HG03103 (cell line): ENCODE measurements around the gene SLC25A5.
"Not testable (repeated sequence)": the region's sequence is repeated elsewhere in the genome, so short reads cannot be mapped to it uniquely, and the experiment has no call there.

Experiments used
- ATAC-seq: cut with Tn5 transposase; IDR thresholded peaks from one replicate; pipeline ENCODE4 v1.9.1; 2021; ENCODE audit warnings: low read depth; ENCODE audit not compliant: unreplicated experiment

SLC25A5 gene

DNA sequence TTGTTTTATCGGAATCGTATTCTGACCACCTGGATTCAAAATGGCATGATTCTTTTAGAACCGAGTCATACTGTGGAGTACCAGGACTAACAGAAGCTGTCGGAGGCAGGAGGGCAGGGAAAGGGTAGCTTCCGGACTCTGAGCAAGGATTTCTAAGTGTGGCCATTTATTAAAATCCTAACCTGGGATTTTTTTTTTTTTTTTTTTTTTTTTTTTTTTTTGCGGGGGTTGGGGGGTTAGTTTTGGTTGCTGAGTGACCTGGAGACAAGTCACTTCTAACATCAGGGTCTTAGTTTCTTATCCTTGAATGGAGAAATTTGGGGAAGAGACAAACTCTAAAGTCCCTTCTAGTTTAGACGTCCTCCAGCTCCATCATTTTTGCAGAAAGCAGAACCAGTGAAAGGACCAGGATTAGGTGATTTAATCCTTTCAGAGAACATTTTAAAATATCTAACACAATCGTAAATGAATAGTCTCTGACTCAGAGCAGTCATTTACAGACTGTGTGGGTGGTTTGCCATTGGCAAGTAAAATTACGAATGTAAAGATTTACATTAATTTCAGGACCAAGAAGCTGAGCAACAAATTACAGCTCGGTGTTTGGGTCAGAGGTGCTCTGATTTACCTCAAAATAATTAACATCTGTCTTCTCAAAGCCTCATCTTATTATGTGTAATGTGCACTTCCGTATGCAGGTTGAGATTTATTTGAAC is 7.3 kb downstream of the SLC25A5 start:
- ATAC-seq: no peak

DNA sequence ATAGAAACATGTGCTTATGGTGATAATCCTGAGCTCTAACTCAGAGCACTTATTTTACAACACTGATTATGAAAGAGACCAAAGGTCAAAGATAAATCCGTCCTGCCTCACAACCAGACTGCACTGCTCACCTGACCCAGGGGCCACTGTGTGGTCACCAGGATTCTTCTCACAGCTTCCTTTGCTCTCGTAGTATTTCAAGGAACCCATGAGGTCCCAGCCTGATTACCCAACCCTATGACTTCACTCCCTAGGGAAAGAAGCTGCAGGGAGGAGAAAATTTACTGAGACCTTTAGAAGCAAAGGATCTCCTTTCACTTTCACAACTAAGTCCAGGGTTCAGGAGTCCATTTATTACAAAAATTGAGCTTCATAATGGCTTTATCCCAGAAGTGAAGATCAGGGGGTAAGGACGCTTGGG is 9.6 kb downstream of the SLC25A5 start:
- no peak for ATAC-seq

GRCh38 chrX:119478504-119478903 is 10.3 kb downstream of the SLC25A5 start:
- no peak for ATAC-seq

GRCh38 chrX:119479845-119480244 is 11.6 kb downstream of the SLC25A5 start:
- ATAC-seq: no peak

- no peak for ATAC-seq
Observed at GRCh38 chrX:119481323-119481801, 13.1 kb downstream of the SLC25A5 start.

DNA sequence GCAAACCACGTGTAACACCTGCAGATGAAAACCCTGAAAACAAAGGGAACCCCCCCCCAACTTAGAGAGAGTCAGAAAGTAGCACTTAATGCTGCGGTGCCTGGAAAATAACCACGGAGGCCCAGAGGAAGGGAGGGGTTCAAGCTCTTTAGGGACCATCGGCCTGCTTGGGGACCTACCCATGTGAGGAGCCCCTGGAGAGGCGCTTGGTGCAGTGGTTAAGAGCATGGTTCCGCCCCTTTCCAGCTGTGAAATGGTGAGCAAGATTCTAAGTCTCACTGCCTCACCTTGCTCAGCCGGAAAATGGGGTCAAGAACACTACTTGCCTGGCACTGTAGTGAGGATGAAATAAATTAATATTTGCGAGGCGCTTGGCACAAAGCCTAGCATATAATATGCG is 13.8 kb downstream of the SLC25A5 start:
- no peak for ATAC-seq

DNA sequence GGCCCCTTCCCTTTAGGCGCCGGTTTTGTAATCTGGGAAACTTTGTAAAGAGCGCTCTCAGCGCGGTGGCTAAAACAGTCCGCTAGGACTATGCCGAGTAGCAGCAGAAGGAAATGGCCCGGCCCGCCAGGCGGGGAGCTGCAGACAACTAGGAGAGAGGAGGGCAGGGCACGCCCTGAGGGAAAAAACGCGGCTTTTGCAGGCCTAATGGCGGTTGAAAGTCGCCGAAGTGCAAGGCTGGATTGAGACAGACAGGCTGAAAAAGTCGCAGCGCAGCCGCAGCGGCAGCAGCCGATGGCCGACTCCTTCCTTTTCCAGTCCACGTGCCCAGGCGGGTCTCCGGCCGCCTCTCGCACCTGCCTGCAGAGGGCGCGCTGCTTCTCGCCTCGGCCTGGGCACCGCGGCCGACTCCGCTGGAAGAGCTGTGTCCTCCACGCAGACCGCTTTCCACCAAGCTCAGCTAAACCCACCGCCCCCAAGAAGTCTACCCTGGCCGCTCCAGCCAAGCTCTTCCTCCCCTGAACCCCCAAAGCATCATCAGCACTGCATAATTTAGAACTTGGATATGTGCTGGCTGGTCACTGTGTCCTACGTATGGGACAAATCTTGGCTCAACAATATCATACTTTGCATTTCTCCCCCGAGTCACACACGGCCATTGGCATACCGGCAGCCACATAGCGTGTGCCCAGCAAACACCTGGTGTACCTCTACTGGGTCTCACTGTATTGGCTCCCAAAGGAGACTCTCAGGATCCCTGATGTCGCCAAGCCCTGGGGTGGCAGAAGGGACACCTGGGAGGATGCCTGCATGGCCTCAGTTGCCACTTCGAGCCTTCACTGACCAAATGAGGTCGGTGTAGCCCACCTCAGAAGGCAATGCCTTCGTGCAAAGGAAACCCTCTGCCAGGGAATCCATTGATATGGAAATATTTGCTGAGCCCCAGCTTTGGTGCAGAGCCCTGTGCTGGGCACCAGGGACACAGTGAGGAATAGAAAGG is 14.5 kb downstream of the SLC25A5 start:
- no peak for ATAC-seq

GRCh38 chrX:119486745-119487144 is 18.5 kb downstream of the SLC25A5 start:
- no peak for ATAC-seq

GRCh38 chrX:119487766-119488165 is 19.5 kb downstream of the SLC25A5 start:
- not testable (repeated sequence) for ATAC-seq

DNA sequence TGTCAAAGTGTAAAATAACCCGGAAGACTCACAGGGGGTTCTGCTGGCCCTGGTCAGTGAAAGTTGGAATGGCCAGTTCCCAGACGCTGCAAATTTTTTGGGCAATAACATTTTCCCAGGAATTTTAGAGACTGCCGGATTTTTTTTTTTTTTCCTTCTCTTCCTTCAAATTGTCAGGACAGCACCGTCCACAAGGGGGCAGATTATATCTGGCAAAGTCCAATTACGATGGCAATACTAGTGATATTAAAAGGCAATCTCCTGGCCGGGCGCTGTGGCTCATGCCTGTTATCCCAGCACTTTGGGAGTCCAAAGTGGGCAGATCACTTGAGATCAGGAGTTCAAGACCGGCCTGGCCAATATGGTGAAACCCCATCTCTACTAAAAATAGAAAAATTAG is 20.5 kb downstream of the SLC25A5 start:
- no peak for ATAC-seq

- no peak for ATAC-seq
Observed at GRCh38 chrX:119489212-119490074, 21.2 kb downstream of the SLC25A5 start.

DNA sequence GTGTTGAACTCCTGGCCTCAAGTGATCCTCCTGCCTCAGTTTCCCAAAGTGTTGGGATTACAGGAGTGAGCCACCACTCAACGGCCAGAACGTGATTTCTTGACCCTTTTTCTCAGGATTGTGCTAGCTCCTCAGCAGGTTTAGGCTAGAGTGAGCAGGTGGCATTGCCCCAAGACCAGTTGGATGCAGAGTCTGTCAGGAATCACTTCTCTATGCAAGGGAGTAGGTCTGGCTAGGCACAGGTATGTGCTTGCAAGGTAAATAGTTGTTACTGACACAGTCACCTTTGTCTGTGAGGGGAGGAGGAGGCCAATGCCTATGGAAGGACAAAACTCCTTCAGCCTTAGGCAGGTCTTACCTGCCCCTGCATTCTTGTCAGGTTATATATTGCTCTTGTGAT is 24.2 kb downstream of the SLC25A5 start:
- no peak for ATAC-seq

DNA sequence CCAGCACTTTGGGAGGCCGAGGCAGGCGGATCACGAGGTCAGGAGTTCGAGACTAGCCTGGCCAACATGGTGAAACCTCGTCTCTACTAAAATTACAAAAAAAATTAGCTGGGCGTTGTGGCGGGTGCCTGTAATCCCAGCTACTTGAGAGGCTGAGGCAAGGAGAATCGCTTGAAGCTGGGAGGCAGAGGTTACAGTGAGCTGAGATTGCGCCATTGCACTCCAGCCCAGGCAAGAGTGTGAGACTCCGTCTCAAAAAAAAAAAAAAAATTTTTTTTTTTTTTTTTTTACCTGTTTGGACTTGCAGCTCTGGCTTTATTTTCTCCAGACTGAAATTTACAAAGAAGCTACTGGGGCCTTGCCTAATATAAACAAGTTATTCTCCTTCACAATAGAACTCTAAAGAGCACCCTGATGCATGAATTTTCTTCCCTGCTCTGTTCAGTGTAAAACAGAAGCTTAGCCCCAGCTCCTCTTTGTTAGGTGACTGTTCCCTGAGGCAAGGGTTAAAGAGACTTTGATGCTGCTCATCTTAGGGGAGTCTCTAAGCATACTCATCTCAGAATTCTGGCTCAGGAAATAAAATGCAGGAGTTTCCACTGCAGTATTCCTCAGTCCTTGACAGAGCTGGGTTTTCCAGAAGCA is 25.7 kb downstream of the SLC25A5 start:
- ATAC-seq: not testable (repeated sequence)

GRCh38 chrX:119495734-119496726 is 27.8 kb downstream of the SLC25A5 start:
- no peak for ATAC-seq

DNA sequence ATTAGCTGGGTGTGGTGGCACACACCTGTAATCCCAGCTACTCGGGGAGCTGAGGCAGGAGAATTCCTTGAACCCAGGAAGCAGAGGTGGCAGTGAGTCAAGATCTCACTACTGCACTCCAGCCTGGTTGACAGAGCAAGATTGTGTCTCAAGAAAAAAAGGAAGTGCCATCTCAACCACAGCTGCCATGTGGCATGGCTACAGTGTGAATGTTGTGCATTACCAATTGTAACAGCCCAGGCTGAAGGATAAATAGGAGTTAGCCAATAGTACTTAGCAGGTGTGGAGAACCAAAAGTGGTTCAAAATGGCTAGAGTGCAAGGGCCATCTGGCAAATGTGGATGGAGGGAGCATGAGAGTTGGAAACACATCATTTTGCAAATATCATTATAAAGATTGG is 28.9 kb downstream of the SLC25A5 start:
- ATAC-seq: no peak

GRCh38 chrX:119500061-119500800 is 32.0 kb downstream of the SLC25A5 start:
- no peak for ATAC-seq

- no peak for ATAC-seq
Observed at GRCh38 chrX:119501511-119502148, 33.4 kb downstream of the SLC25A5 start.
